ENCODE results near the gene GCN1.

GCN1 gene

GRCh38 chr12:120181991-120182631 is 12.4 kb downstream of the GCN1 start:
- Histone ChIP-seq H3K27me3 (ENCODE audit: insufficient read depth, low read length, poor library complexity, severe bottlenecking) (no peaks in the 10 kb centered on the region), H3K4me1 (ENCODE audit: insufficient read depth, low read length, poor library complexity, severe bottlenecking) (no peaks in the 10 kb centered on the region), H3K9me2 (replicated peaks; ENCODE audit: low read depth, low read length) (no peaks in the 10 kb centered on the region), H3F3A (ENCODE audit: low read depth) (no peaks in the 10 kb centered on the region), H4K20me1 (ENCODE audit: insufficient read depth, low read length, poor library complexity, severe bottlenecking) (peaks cover 10% of the 10 kb centered on the region), H3K36me3 (ENCODE audit: insufficient read depth, low read length) (peaks cover 85% of the 10 kb centered on the region), H3K4me2 (ENCODE audit: low read depth, low read length, poor library complexity, severe bottlenecking) (no peak overlapping the region), H3K9me3 (ENCODE audit: insufficient read depth, low read depth, low read length) (no peaks in the 10 kb centered on the region), H3K4me3 (ENCODE audit: low read length, poor library complexity, severe bottlenecking) (no peak overlapping the region), H3K79me2 (ENCODE audit: insufficient read depth, low read length) (peaks cover 12% of the 10 kb centered on the region; the same call in 1 of the 2 replicates), H3K9ac (ENCODE audit: low read depth, low read length, poor library complexity, severe bottlenecking) (no peak overlapping the region), H2AFZ (ENCODE audit: low read length) (no peak overlapping the region)
- TF ChIP-seq EZH2phosphoT487 (IDR thresholded peaks at IDR 0.05; ENCODE audit: borderline replicate concordance) (no peak), CTCF (conservative IDR thresholded peaks at IDR 0.05; ENCODE audit: low read length) (no peak)

GRCh38 chr12:120180975-120181374 is 13.5 kb downstream of the GCN1 start:
- H4K20me1 ChIP-seq (ENCODE audit: insufficient read depth, low read length, poor library complexity, severe bottlenecking) = peaks cover 2% of the 10 kb centered on the region
- no peaks in the 10 kb centered on the region for H3F3A ChIP-seq (ENCODE audit: low read depth)
- no peaks in the 10 kb centered on the region for H3K4me1 ChIP-seq (ENCODE audit: insufficient read depth, low read length, poor library complexity, severe bottlenecking)
- no peak overlapping the region for H3K4me3 ChIP-seq (ENCODE audit: low read length, poor library complexity, severe bottlenecking)
- no peak overlapping the region for H2AFZ ChIP-seq (ENCODE audit: low read length)
- H3K79me2 ChIP-seq (ENCODE audit: insufficient read depth, low read length) = peaks cover 4% of the 10 kb centered on the region; the same call in 1 of the 2 replicates
- no peaks in the 10 kb centered on the region for H3K9me2 ChIP-seq (replicated peaks; ENCODE audit: low read depth, low read length)
- no peak overlapping the region for H3K4me2 ChIP-seq (ENCODE audit: low read depth, low read length, poor library complexity, severe bottlenecking)
- no peaks in the 10 kb centered on the region for H3K9me3 ChIP-seq (ENCODE audit: insufficient read depth, low read depth, low read length)
- H3K9ac ChIP-seq (ENCODE audit: low read depth, low read length, poor library complexity, severe bottlenecking) = no peak overlapping the region
- H3K27me3 ChIP-seq (ENCODE audit: insufficient read depth, low read length, poor library complexity, severe bottlenecking) = no peaks in the 10 kb centered on the region
- peaks cover 85% of the 10 kb centered on the region for H3K36me3 ChIP-seq (ENCODE audit: insufficient read depth, low read length)
- no peak for TF ChIP-seq EZH2phosphoT487 (IDR thresholded peaks at IDR 0.05; ENCODE audit: borderline replicate concordance)
- TF ChIP-seq CTCF (conservative IDR thresholded peaks at IDR 0.05; ENCODE audit: low read length) = no peak

- H3K9ac ChIP-seq (ENCODE audit: low read depth, low read length, poor library complexity, severe bottlenecking) = no peak overlapping the region
- H3K79me2 ChIP-seq (ENCODE audit: insufficient read depth, low read length) = no peaks in the 10 kb centered on the region
- H3K9me2 ChIP-seq (replicated peaks; ENCODE audit: low read depth, low read length) = no peaks in the 10 kb centered on the region
- H3F3A ChIP-seq (ENCODE audit: low read depth) = no peaks in the 10 kb centered on the region
- no peak overlapping the region for H3K4me2 ChIP-seq (ENCODE audit: low read depth, low read length, poor library complexity, severe bottlenecking)
- no peaks in the 10 kb centered on the region for H3K9me3 ChIP-seq (ENCODE audit: insufficient read depth, low read depth, low read length)
- H3K4me3 ChIP-seq (ENCODE audit: low read length, poor library complexity, severe bottlenecking) = no peak overlapping the region
- H4K20me1 ChIP-seq (ENCODE audit: insufficient read depth, low read length, poor library complexity, severe bottlenecking) = no peaks in the 10 kb centered on the region
- H2AFZ ChIP-seq (ENCODE audit: low read length) = no peak overlapping the region
- H3K27me3 ChIP-seq (ENCODE audit: insufficient read depth, low read length, poor library complexity, severe bottlenecking) = no peaks in the 10 kb centered on the region
- peaks cover 82% of the 10 kb centered on the region for H3K36me3 ChIP-seq (ENCODE audit: insufficient read depth, low read length)
- TF ChIP-seq CTCF (conservative IDR thresholded peaks at IDR 0.05; ENCODE audit: low read length) (no peak), EZH2phosphoT487 (IDR thresholded peaks at IDR 0.05; ENCODE audit: borderline replicate concordance) (no peak)
- no peaks in the 10 kb centered on the region for H3K4me1 ChIP-seq (ENCODE audit: insufficient read depth, low read length, poor library complexity, severe bottlenecking)
Measured at GRCh38 chr12:120175537-120175936, 19.0 kb downstream of the GCN1 start.

All from Loucy (cell line).